ENCODE measurements around the gene HYI.

Gene HYI

GRCh38 chr1:43410571-43410970 lies 43.2 kb downstream of the HYI start:
- Histone ChIP-seq H3K4ac (ENCODE audit: low read length) (no peak overlapping the region), H2BK12ac (ENCODE audit: low read length) (no peak overlapping the region), H3K4me2 (ENCODE audit: insufficient read depth, low read length, poor library complexity, severe bottlenecking) (no peak overlapping the region), H3K27me3 (ENCODE audit: control insufficient read depth in 3 of 3, insufficient read depth in 3 of 3, low read depth in 1 of 3, low read length in 3 of 3) (no peaks in the 10 kb centered on the region), H3K79me1 (ENCODE audit: low read depth, low read length) (no peaks in the 10 kb centered on the region), H3K18ac (ENCODE audit: low read length) (no peak overlapping the region), H3K36me3 (replicated peaks in 1 of 2; ENCODE audit: control insufficient read depth in 2 of 2, insufficient read depth in 2 of 2, low read length in 2 of 2) (peaks cover 5 to 50% of the 10 kb centered on the region in 2 donors), H3K4me3 (ENCODE audit: low read length in 2 of 2) (no peak overlapping the region), H2AFZ (ENCODE audit: low read length) (no peak overlapping the region), H3K4me1 (ENCODE audit: control insufficient read depth in 2 of 2, insufficient read depth in 1 of 2, low read depth in 1 of 2, low read length in 2 of 2) (no peaks in the 10 kb centered on the region), H4K91ac (ENCODE audit: low read depth, low read length, poor library complexity) (no peak overlapping the region), H2BK15ac (ENCODE audit: low read length) (no peak overlapping the region), H3K14ac (ENCODE audit: low read length) (no peak overlapping the region), H2AK5ac (ENCODE audit: low read depth, low read length) (no peak overlapping the region), H2BK120ac (ENCODE audit: low read depth, low read length) (no peak overlapping the region), H3K27ac (replicated peaks; ENCODE audit: low read length) (no peak overlapping the region), H4K8ac (ENCODE audit: low read depth, low read length) (no peak overlapping the region), H3K23ac (ENCODE audit: low read depth, low read length, poor library complexity) (no peak overlapping the region), H3K9ac (ENCODE audit: low read depth, low read length, poor library complexity) (no peak overlapping the region), H3K9me3 (replicated peaks in 1 of 2; ENCODE audit: control insufficient read depth in 2 of 2, insufficient read depth in 1 of 2, low read depth in 1 of 2, low read length in 2 of 2) (no peaks in the 10 kb centered on the region), H2BK5ac (ENCODE audit: low read length) (no peak overlapping the region)
- no CpG with 5 or more reads among the region's 3 CpGs for WGBS, 2 donors (ENCODE audit: extremely low coverage in 2 of 2, insufficient read length in 2 of 2, insufficient replicate concordance in 1 of 2)
- no peak for DNase-seq (ENCODE audit: low spot score)

DNA sequence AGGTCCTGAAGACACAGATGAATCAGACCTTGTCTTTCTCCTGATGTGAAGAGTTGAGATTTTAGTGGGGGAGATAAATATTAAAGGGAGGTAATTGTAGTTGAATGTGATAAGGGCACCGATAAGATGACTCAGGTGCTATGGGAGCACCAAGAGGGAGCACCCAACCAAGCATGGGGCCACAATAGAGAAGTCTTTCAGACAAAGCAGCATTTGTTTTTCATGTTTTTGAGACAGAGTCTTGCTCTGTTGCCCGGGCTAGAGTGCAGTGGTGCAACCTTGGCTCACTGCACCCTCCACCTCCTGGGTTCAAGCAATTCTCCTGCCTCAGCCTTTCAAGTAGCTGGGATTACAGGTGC lies 47.9 kb downstream of the HYI start:
- Histone ChIP-seq H3K4ac (ENCODE audit: low read length) (no peak overlapping the region), H3K14ac (ENCODE audit: low read length) (no peak overlapping the region), H2BK15ac (ENCODE audit: low read length) (no peak overlapping the region), H2AK5ac (ENCODE audit: low read depth, low read length) (no peak overlapping the region), H3K4me3 (ENCODE audit: low read length in 2 of 2) (no peak overlapping the region), H3K4me1 (ENCODE audit: control insufficient read depth in 2 of 2, insufficient read depth in 1 of 2, low read depth in 1 of 2, low read length in 2 of 2) (no peaks in the 10 kb centered on the region), H3K27ac (replicated peaks; ENCODE audit: low read length) (no peak overlapping the region), H3K9me3 (replicated peaks in 1 of 2; ENCODE audit: control insufficient read depth in 2 of 2, insufficient read depth in 1 of 2, low read depth in 1 of 2, low read length in 2 of 2) (no peaks in the 10 kb centered on the region), H4K91ac (ENCODE audit: low read depth, low read length, poor library complexity) (no peak overlapping the region), H3K18ac (ENCODE audit: low read length) (no peak overlapping the region), H2BK5ac (ENCODE audit: low read length) (no peak overlapping the region), H3K36me3 (replicated peaks in 1 of 2; ENCODE audit: control insufficient read depth in 2 of 2, insufficient read depth in 2 of 2, low read length in 2 of 2) (peaks cover 14 to 63% of the 10 kb centered on the region in 2 donors), H3K4me2 (ENCODE audit: insufficient read depth, low read length, poor library complexity, severe bottlenecking) (no peak overlapping the region), H3K79me1 (ENCODE audit: low read depth, low read length) (no peaks in the 10 kb centered on the region), H4K8ac (ENCODE audit: low read depth, low read length) (no peak overlapping the region), H2AFZ (ENCODE audit: low read length) (no peak overlapping the region), H3K23ac (ENCODE audit: low read depth, low read length, poor library complexity) (no peak overlapping the region), H3K27me3 (ENCODE audit: control insufficient read depth in 3 of 3, insufficient read depth in 3 of 3, low read depth in 1 of 3, low read length in 3 of 3) (no peaks in the 10 kb centered on the region), H2BK120ac (ENCODE audit: low read depth, low read length) (no peak overlapping the region), H3K9ac (ENCODE audit: low read depth, low read length, poor library complexity) (no peak overlapping the region), H2BK12ac (ENCODE audit: low read length) (no peak overlapping the region)
- 100% methylated on average over 1 of the region's 2 CpGs; no CpG with 5 or more reads in 1 of the 2 donors for WGBS, 2 donors (ENCODE audit: extremely low coverage in 2 of 2, insufficient read length in 2 of 2, insufficient replicate concordance in 1 of 2)
- no peak for DNase-seq (ENCODE audit: low spot score)

- Histone ChIP-seq H2BK5ac (ENCODE audit: low read length) (no peak overlapping the region), H4K8ac (ENCODE audit: low read depth, low read length) (no peak overlapping the region), H2AFZ (ENCODE audit: low read length) (no peak overlapping the region), H3K18ac (ENCODE audit: low read length) (no peak overlapping the region), H3K4me2 (ENCODE audit: insufficient read depth, low read length, poor library complexity, severe bottlenecking) (no peak overlapping the region), H2BK12ac (ENCODE audit: low read length) (no peak overlapping the region), H3K9ac (ENCODE audit: low read depth, low read length, poor library complexity) (no peak overlapping the region), H2BK15ac (ENCODE audit: low read length) (no peak overlapping the region), H4K91ac (ENCODE audit: low read depth, low read length, poor library complexity) (no peak overlapping the region), H3K79me1 (ENCODE audit: low read depth, low read length) (no peaks in the 10 kb centered on the region), H3K9me3 (replicated peaks in 1 of 2; ENCODE audit: control insufficient read depth in 2 of 2, insufficient read depth in 1 of 2, low read depth in 1 of 2, low read length in 2 of 2) (no peaks in the 10 kb centered on the region), H3K4me1 (ENCODE audit: control insufficient read depth in 2 of 2, insufficient read depth in 1 of 2, low read depth in 1 of 2, low read length in 2 of 2) (no peaks in the 10 kb centered on the region), H3K27ac (replicated peaks; ENCODE audit: low read length) (no peak overlapping the region), H2AK5ac (ENCODE audit: low read depth, low read length) (no peak overlapping the region), H3K36me3 (replicated peaks in 1 of 2; ENCODE audit: control insufficient read depth in 2 of 2, insufficient read depth in 2 of 2, low read length in 2 of 2) (peaks cover 14 to 63% of the 10 kb centered on the region in 2 donors), H3K4me3 (ENCODE audit: low read length in 2 of 2) (no peak overlapping the region), H3K23ac (ENCODE audit: low read depth, low read length, poor library complexity) (no peak overlapping the region), H3K14ac (ENCODE audit: low read length) (no peak overlapping the region), H2BK120ac (ENCODE audit: low read depth, low read length) (no peak overlapping the region), H3K4ac (ENCODE audit: low read length) (no peak overlapping the region), H3K27me3 (ENCODE audit: control insufficient read depth in 3 of 3, insufficient read depth in 3 of 3, low read depth in 1 of 3, low read length in 3 of 3) (no peaks in the 10 kb centered on the region)
- WGBS, 2 donors (ENCODE audit: extremely low coverage in 2 of 2, insufficient read length in 2 of 2, insufficient replicate concordance in 1 of 2) = no CpG with 5 or more reads among the region's 6 CpGs
- DNase-seq (ENCODE audit: low spot score) = no peak
Measured at GRCh38 chr1:43405219-43405875, 48.4 kb downstream of the HYI start.

DNA sequence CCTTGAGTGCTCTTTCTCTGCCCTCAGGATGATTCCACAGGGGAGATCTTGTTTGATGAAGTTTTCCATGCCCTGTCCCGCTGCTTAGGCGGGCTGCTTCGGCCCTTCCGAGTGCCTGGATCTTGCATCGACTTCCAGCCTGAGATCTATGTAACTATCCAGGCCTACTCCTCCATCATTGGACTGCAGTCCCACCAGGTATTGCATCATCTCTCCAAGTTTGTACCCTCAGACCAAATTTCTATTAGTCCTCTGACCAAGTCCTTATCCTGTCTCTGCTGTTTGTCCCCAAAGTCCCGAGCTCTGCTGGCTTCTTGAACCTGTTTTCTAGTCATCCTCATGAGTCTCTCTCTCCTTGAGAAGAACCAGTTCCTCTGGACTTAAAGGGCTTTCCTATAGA lies 49.4 kb downstream of the HYI start:
- WGBS, 2 donors (ENCODE audit: extremely low coverage in 2 of 2, insufficient read length in 2 of 2, insufficient replicate concordance in 1 of 2) = no CpG with 5 or more reads among the region's 6 CpGs
- H3K36me3 ChIP-seq (replicated peaks in 1 of 2; ENCODE audit: control insufficient read depth in 2 of 2, insufficient read depth in 2 of 2, low read length in 2 of 2) = peaks cover 14 to 59% of the 10 kb centered on the region in 2 donors
- no peak overlapping the region for H3K14ac ChIP-seq (ENCODE audit: low read length)

More for the DNA sequence above, 49.4 kb downstream of the HYI start:
- no peak overlapping the region for H2BK120ac ChIP-seq (ENCODE audit: low read depth, low read length)
- H3K9ac ChIP-seq (ENCODE audit: low read depth, low read length, poor library complexity) = no peak overlapping the region
- no peak for DNase-seq (ENCODE audit: low spot score)
- H3K4me1 ChIP-seq (ENCODE audit: control insufficient read depth in 2 of 2, insufficient read depth in 1 of 2, low read depth in 1 of 2, low read length in 2 of 2) = no peaks in the 10 kb centered on the region
- H3K4me3 ChIP-seq (ENCODE audit: low read length in 2 of 2) = no peak overlapping the region
- no peak overlapping the region for H3K4me2 ChIP-seq (ENCODE audit: insufficient read depth, low read length, poor library complexity, severe bottlenecking)
- H2AFZ ChIP-seq (ENCODE audit: low read length) = no peak overlapping the region
- H3K18ac ChIP-seq (ENCODE audit: low read length) = no peak overlapping the region
- H2BK12ac ChIP-seq (ENCODE audit: low read length) = no peak overlapping the region
- H3K23ac ChIP-seq (ENCODE audit: low read depth, low read length, poor library complexity) = no peak overlapping the region
- no peak overlapping the region for H4K91ac ChIP-seq (ENCODE audit: low read depth, low read length, poor library complexity)
- no peak overlapping the region for H4K8ac ChIP-seq (ENCODE audit: low read depth, low read length)
- no peaks in the 10 kb centered on the region for H3K27me3 ChIP-seq (ENCODE audit: control insufficient read depth in 3 of 3, insufficient read depth in 3 of 3, low read depth in 1 of 3, low read length in 3 of 3)
- no peaks in the 10 kb centered on the region for H3K9me3 ChIP-seq (replicated peaks in 1 of 2; ENCODE audit: control insufficient read depth in 2 of 2, insufficient read depth in 1 of 2, low read depth in 1 of 2, low read length in 2 of 2)
- no peak overlapping the region for H2BK15ac ChIP-seq (ENCODE audit: low read length)
- no peak overlapping the region for H3K4ac ChIP-seq (ENCODE audit: low read length)
- H3K27ac ChIP-seq (replicated peaks; ENCODE audit: low read length) = no peak overlapping the region
- no peak overlapping the region for H2BK5ac ChIP-seq (ENCODE audit: low read length)
- H2AK5ac ChIP-seq (ENCODE audit: low read depth, low read length) = no peak overlapping the region
- H3K79me1 ChIP-seq (ENCODE audit: low read depth, low read length) = no peaks in the 10 kb centered on the region

Data from neuronal stem cell (in vitro differentiated cells).